ENCODE data around the gene CILP. TPM values are rescaled to one million over a fixed set of nuclear protein-coding genes. Genes with fewer than 3 reads are reported as not detected.
"Not testable (repeated sequence)": the region's sequence is repeated elsewhere in the genome, so short reads cannot be mapped to it uniquely, and the experiment has no call there.

CILP gene
- total RNA-seq, 2 donors from 2014 or later, result 2.2 to 32.0 TPM

DNA sequence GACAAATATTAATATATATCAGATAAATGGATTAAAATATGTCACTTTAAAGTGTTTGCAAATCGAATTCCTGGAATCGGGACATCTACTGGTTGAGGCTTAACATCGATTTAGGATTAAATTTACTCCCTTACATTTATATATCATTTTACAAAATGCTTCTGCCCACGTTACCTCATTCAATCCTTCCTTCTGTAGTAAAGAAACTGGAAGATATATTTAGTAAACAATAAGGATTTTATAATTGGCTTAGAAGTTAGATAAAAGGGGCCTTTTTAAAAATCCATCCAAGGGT lies 27.5 kb downstream of the CILP start:
- Histone ChIP-seq H3K4me1 (peaks cover 0 to 37% of the 10 kb centered on the region in 2 donors), H3K27me3 (no peaks in the 10 kb centered on the region), H3K4me3 (peak overlapping the region; percentile 87 to 97), H3K36me3 (peaks cover 11% of the 10 kb centered on the region), H3K9me3 (no peaks in the 10 kb centered on the region), H3K27ac (peak overlapping the region; percentile 93 to 99)
- TF ChIP-seq, protein P1, sequence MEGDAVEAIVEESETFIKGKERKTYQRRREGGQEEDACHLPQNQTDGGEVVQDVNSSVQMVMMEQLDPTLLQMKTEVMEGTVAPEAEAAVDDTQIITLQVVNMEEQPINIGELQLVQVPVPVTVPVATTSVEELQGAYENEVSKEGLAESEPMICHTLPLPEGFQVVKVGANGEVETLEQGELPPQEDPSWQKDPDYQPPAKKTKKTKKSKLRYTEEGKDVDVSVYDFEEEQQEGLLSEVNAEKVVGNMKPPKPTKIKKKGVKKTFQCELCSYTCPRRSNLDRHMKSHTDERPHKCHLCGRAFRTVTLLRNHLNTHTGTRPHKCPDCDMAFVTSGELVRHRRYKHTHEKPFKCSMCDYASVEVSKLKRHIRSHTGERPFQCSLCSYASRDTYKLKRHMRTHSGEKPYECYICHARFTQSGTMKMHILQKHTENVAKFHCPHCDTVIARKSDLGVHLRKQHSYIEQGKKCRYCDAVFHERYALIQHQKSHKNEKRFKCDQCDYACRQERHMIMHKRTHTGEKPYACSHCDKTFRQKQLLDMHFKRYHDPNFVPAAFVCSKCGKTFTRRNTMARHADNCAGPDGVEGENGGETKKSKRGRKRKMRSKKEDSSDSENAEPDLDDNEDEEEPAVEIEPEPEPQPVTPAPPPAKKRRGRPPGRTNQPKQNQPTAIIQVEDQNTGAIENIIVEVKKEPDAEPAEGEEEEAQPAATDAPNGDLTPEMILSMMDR (IDR thresholded peaks at IDR 0.05), result no peak
- no peak for DNase-seq (ENCODE audit: low spot score)

DNA sequence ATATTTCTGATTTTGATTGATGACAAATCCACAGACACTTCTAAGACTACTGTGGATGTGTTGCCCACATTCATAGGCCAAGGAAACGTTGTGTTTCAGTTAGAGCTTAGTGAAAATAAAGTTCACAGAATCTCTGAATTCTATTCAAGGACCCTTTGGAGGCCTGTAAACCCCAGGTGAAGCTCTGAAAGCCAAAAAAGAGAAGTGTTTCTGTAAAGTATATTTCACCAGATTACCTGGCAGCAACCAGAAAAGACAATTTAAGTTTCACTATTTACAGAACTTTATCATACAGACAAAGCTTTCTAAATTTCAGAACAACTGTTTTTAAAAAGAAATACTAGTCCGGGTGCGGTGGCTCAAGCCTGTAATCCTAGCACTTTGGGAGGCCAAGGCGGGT lies 28.7 kb downstream of the CILP start:
- no peak overlapping the region for H3K4me3 ChIP-seq
- no peaks in the 10 kb centered on the region for H3K27me3 ChIP-seq
- peaks cover 24% of the 10 kb centered on the region for H3K36me3 ChIP-seq
- H3K27ac ChIP-seq, result no peak overlapping the region
- no peak for DNase-seq (ENCODE audit: low spot score)
- no peaks in the 10 kb centered on the region for H3K9me3 ChIP-seq
- peaks cover 0 to 37% of the 10 kb centered on the region in 2 donors for H3K4me1 ChIP-seq
- TF ChIP-seq, protein P1 (IDR thresholded peaks at IDR 0.05), result no peak

DNA sequence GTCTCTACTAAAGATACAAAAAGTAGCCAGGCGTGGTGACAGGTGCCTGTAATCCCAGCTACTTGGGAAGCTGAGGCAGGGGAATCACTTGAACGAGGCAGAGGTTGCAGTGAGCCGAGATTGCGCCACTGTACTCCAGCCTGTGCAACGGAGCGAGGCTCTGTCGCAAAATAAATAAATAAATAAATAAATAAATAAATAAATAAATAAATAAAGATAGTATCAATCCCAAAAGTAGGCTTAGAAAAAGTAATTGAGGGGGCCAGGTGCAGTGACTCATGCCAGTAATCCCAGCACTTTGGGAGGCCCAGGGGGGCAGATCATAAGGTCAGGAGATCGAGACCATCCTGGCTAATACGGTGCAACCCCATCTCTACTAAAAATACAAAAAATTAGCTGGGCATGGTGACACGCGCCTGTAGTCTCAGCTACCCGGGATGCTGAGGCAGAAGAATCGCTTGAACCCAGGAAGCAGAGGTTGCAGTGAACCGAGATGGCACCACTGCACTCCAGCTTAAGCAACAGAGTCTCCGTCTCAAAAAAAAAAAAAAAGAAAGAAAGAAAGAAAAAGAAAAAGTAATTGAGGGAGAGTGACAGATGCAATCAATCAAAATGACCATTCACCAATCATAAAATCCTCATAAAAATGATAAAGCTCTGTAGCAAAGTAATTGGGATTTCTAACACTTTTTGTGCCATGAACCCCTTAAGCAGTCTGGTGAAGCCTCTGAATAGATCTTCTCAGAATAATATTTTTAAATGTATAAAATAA lies 29.5 kb downstream of the CILP start:
- H3K4me3 ChIP-seq; DNase-seq (ENCODE audit: low spot score): not testable (repeated sequence)

DNA sequence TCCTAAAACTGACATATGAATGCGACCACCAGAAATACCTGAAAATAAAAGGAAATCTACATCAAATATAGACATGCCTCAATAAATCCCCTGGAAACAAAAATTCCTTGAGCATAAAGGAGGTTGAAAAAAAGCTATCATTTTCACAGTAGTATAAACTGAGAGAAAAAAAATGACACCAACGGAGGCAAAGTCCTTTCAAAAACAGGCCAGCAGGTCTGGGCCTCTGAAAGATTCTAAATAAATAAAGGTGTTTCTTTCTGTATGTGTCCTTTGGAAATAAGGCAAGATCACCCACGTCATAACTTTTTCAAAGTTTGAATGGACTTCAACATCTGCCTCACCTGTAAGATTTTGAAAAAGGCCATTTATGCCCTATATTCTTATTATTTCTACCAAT lies 31.1 kb downstream of the CILP start:
- Histone ChIP-seq H3K36me3 (peaks cover 34% of the 10 kb centered on the region), H3K4me1 (peaks cover 0 to 33% of the 10 kb centered on the region in 2 donors), H3K27ac (no peak overlapping the region), H3K9me3 (no peaks in the 10 kb centered on the region), H3K27me3 (no peaks in the 10 kb centered on the region), H3K4me3 (no peak overlapping the region)
- DNase-seq (ENCODE audit: low spot score), result no peak
- TF ChIP-seq, protein P1 (IDR thresholded peaks at IDR 0.05), result no peak

More for the DNA sequence above, 29.5 kb downstream of the CILP start:
- H3K27me3 ChIP-seq, H3K9me3 ChIP-seq, H3K27ac ChIP-seq: not testable (repeated sequence)
- H3K4me1 ChIP-seq, result peaks cover 0 to 37% of the 10 kb centered on the region in 2 donors
- H3K36me3 ChIP-seq, result peaks cover 31% of the 10 kb centered on the region

DNA sequence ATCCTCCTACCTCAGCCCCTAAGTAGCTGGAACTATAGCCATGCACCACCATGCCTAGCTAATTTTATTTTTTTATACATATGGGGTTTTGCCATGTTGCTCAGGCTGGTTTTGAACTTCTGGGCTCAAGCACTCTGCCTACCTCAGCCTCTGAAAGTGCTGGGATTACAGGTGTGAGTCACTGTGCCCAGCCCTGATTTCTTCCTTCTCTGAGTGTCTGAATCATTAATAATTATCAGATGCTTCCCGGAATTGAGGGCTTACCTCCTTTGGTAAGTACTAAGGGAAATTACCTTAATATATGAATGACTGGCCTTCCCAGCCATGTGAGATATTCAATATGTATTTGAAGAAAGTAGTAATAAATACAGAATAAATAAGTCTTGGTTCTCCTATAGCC lies 33.4 kb downstream of the CILP start:
- H3K27ac ChIP-seq, result no peak overlapping the region
- DNase-seq (ENCODE audit: low spot score), result no peak
- no peaks in the 10 kb centered on the region for H3K9me3 ChIP-seq
- peaks cover 0 to 20% of the 10 kb centered on the region in 2 donors for H3K4me1 ChIP-seq
- peaks cover 52% of the 10 kb centered on the region for H3K36me3 ChIP-seq
- H3K4me3 ChIP-seq, result no peak overlapping the region
- TF ChIP-seq, protein P1 (IDR thresholded peaks at IDR 0.05), result no peak
- no peaks in the 10 kb centered on the region for H3K27me3 ChIP-seq

DNA sequence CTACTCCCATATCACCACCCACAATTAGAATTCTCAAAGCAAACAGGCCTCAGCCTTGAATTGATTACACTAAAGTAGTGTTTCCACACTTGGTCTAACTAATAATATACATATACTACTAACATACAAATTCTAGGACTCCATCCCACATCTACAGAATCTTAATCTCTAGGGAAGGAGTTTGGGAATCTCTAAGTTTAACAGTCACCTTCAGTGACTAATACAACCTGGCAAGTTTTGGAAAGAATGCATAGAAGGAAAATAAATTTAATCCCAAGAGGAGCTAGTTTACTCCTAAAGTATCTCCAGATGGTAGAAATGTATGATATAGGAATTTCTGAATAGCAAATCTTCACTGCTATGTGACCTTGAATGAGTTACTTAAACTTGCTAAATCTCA lies 35.2 kb downstream of the CILP start:
- TF ChIP-seq, protein P1 (IDR thresholded peaks at IDR 0.05), result no peak
- peaks cover 67% of the 10 kb centered on the region for H3K36me3 ChIP-seq
- no peak for DNase-seq (ENCODE audit: low spot score)
- H3K9me3 ChIP-seq, result no peaks in the 10 kb centered on the region
- no peaks in the 10 kb centered on the region for H3K27me3 ChIP-seq
- peaks cover 0 to 6% of the 10 kb centered on the region in 2 donors for H3K4me1 ChIP-seq
- H3K27ac ChIP-seq, result no peak overlapping the region
- H3K4me3 ChIP-seq, result no peak overlapping the region

All from right atrium auricular region (tissue), 2 donors.